Activated T-cell treated with anti-CD3 and anti-CD28 coated beads, Interleukin-2, amount 50 U/mL, for 4 hours (primary cell): ENCODE results near the gene DIPK2B. TPM values are rescaled to one million over a fixed set of nuclear protein-coding genes. Genes with fewer than 3 reads are reported as not detected.
A peak's percentile ranks its signal among the peaks of the same experiment; 100 is the strongest.

Experiments
- ATAC-seq, 2 donors: fragments of 200-7000 bp; cut with Tn5 transposase; one replicate each; pipeline ENCODE4 v1.10.0; 2021
- DNase-seq: peaks from one replicate; pipeline ENCODE4 v3.0.0-alpha.2; 2020
- H3K27me3 Mint-ChIP-seq: one replicate; pipeline ENCODE4 v1.8.0; 2021; ENCODE audit warnings: low read depth, mixed read lengths
- H3K36me3 Mint-ChIP-seq: one replicate; pipeline ENCODE4 v1.8.0; 2022; ENCODE audit warnings: mixed read lengths; ENCODE audit not compliant: insufficient read depth
- H3K4me1 Mint-ChIP-seq: one replicate; pipeline ENCODE4 v1.8.0; 2021; ENCODE audit warnings: low read depth, mixed read lengths
- H3K4me3 Mint-ChIP-seq: one replicate; pipeline ENCODE4 v1.8.0; 2021; ENCODE audit warnings: mild to moderate bottlenecking, moderate library complexity, mixed read lengths
- H3K9me3 Mint-ChIP-seq: one replicate; pipeline ENCODE4 v1.8.0; 2021; ENCODE audit warnings: mixed read lengths
- total RNA-seq, 3 donors: library from RNA; stranded (reverse); gene quantifications; one replicate each; pipeline ENCODE4 v1.2.1, GENCODE V29; 2021

Gene DIPK2B
- total RNA-seq, 3 donors from 2014 or later, result 0.08 TPM; not detected in 2

DNA sequence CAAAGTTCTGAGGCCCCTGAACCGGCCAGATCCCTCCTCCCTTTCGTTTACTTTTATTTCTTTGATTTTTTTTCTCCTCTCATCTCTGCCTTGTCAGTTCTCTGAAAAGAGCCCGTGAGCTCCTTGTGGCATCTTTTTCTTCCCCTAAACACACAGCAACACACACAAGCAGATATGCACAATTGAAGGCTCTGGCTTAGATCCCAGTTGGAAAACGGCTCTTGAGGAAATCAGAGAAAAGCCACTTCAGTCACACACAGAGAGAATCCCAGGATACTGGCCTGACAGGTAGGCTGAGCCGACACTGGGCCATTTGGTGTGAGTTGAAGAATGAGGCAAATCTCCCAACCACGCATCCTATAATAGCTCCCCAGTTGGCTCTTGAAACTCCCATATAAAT lies 12.9 kb downstream of the DIPK2B start:
- H3K36me3 Mint-ChIP-seq, result no peaks in the 10 kb centered on the region
- H3K4me3 Mint-ChIP-seq, result peak overlapping the region; percentile 83
- DNase-seq (no peak), ATAC-seq (no peak)
- no peaks in the 10 kb centered on the region for H3K27me3 Mint-ChIP-seq
- H3K4me1 Mint-ChIP-seq, result peaks cover 21% of the 10 kb centered on the region
- no peaks in the 10 kb centered on the region for H3K9me3 Mint-ChIP-seq

GRCh38 chrX:45186643-45187026 lies 14.0 kb downstream of the DIPK2B start:
- Mint-ChIP-seq H3K36me3 (no peaks in the 10 kb centered on the region), H3K4me1 (peaks cover 13% of the 10 kb centered on the region), H3K9me3 (no peaks in the 10 kb centered on the region), H3K27me3 (no peaks in the 10 kb centered on the region), H3K4me3 (peak overlapping the region; percentile 83)
- ATAC-seq (no peak), DNase-seq (no peak)

- Mint-ChIP-seq H3K4me1 (peaks cover 6% of the 10 kb centered on the region), H3K27me3 (no peaks in the 10 kb centered on the region), H3K36me3 (no peaks in the 10 kb centered on the region), H3K9me3 (peaks cover 5% of the 10 kb centered on the region), H3K4me3 (no peak overlapping the region)
- ATAC-seq (no peak), DNase-seq (no peak)
Observed at GRCh38 chrX:45184211-45184610, 16.5 kb downstream of the DIPK2B start.

GRCh38 chrX:45172890-45173289 lies 27.8 kb downstream of the DIPK2B start:
- no peak overlapping the region for H3K4me3 Mint-ChIP-seq
- ATAC-seq (peak in 1 of 2 donors; percentile 70), DNase-seq (no peak)
- H3K4me1 Mint-ChIP-seq, result no peaks in the 10 kb centered on the region
- peaks cover 2% of the 10 kb centered on the region for H3K27me3 Mint-ChIP-seq
- H3K9me3 Mint-ChIP-seq, result no peaks in the 10 kb centered on the region
- no peaks in the 10 kb centered on the region for H3K36me3 Mint-ChIP-seq

- Mint-ChIP-seq H3K36me3 (no peaks in the 10 kb centered on the region), H3K27me3 (peaks cover 2% of the 10 kb centered on the region), H3K4me3 (no peak overlapping the region), H3K9me3 (no peaks in the 10 kb centered on the region), H3K4me1 (no peaks in the 10 kb centered on the region)
- DNase-seq (no peak), ATAC-seq (no peak)
Observed at GRCh38 chrX:45166781-45167180, 33.9 kb downstream of the DIPK2B start.

GRCh38 chrX:45165726-45166125 lies 35.0 kb downstream of the DIPK2B start:
- H3K36me3 Mint-ChIP-seq, result no peaks in the 10 kb centered on the region
- peaks cover 4% of the 10 kb centered on the region for H3K9me3 Mint-ChIP-seq
- peaks cover 2% of the 10 kb centered on the region for H3K27me3 Mint-ChIP-seq
- ATAC-seq (no peak), DNase-seq (no peak)
- no peak overlapping the region for H3K4me3 Mint-ChIP-seq
- H3K4me1 Mint-ChIP-seq, result no peaks in the 10 kb centered on the region

GRCh38 chrX:45164995-45165394 lies 35.7 kb downstream of the DIPK2B start:
- no peaks in the 10 kb centered on the region for H3K4me1 Mint-ChIP-seq
- DNase-seq, result no peak
- H3K9me3 Mint-ChIP-seq, result peaks cover 8% of the 10 kb centered on the region
- H3K4me3 Mint-ChIP-seq, result no peak overlapping the region
- H3K27me3 Mint-ChIP-seq, result peaks cover 2% of the 10 kb centered on the region
- no peak for ATAC-seq
- H3K36me3 Mint-ChIP-seq, result no peaks in the 10 kb centered on the region

DNA sequence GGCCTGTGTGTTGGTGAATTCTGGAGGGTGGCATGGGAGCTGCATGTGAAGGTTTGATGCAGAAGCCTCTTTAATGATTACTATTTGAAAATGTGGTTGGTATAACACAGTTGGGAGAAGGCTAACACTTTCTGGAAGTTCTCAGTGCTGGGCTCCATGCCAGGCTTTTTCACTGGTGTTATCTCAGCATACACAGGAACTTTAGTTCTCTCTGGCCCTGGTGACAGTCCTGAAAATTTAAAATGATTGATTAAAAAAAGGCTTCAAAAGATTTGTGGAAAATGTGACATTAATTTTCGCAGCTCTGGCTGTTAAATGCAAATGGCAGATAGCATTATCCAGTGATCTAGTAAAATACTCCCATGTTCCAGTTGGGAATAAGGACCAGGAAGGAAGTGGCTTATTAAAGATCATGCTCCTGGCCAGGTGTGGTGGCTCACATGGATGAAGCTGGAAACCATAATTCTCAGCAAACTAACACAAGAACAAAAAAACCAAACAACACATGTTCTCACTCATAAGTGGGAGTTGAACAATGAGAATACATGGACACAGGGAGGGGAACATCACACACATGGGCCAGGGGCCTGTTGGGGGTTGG lies 36.6 kb downstream of the DIPK2B start:
- Mint-ChIP-seq H3K27me3 (no peaks in the 10 kb centered on the region), H3K4me3 (no peak overlapping the region), H3K4me1 (no peaks in the 10 kb centered on the region), H3K36me3 (no peaks in the 10 kb centered on the region), H3K9me3 (peaks cover 8% of the 10 kb centered on the region)
- ATAC-seq (no peak), DNase-seq (no peak)

- Mint-ChIP-seq H3K4me1 (no peaks in the 10 kb centered on the region), H3K27me3 (no peaks in the 10 kb centered on the region), H3K4me3 (no peak overlapping the region), H3K36me3 (no peaks in the 10 kb centered on the region), H3K9me3 (peaks cover 8% of the 10 kb centered on the region)
- ATAC-seq (no peak), DNase-seq (no peak)
Observed at GRCh38 chrX:45157647-45158046, 43.0 kb downstream of the DIPK2B start.

GRCh38 chrX:45154462-45154861 lies 46.2 kb downstream of the DIPK2B start:
- Mint-ChIP-seq H3K9me3 (no peaks in the 10 kb centered on the region), H3K4me1 (no peaks in the 10 kb centered on the region), H3K27me3 (no peaks in the 10 kb centered on the region), H3K36me3 (no peaks in the 10 kb centered on the region), H3K4me3 (no peak overlapping the region)
- DNase-seq, result no peak
- ATAC-seq, result no peak

DNA sequence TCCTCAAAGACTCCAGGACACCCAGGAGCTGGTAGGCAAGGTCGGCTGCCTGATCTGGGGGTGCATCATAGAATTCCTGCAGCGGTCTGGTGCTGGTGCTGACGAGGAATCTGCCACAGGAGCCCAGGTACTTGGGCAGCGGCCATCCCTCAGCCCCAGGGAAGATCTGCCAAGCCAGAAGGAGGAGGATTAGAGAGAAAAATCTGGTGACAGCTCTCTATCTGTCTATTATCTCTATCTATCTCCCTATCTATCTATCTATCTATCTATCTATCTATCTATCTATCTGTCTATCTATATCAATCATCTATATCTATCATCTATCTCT lies 46.7 kb downstream of the DIPK2B start:
- DNase-seq (no peak), ATAC-seq (no peak)
- Mint-ChIP-seq H3K9me3 (no peaks in the 10 kb centered on the region), H3K27me3 (no peaks in the 10 kb centered on the region), H3K4me3 (no peak overlapping the region), H3K36me3 (no peaks in the 10 kb centered on the region), H3K4me1 (no peaks in the 10 kb centered on the region)
